ENCODE data around the gene OR2M4. TPM values are rescaled to one million over a fixed set of nuclear protein-coding genes. Genes with fewer than 3 reads are reported as not detected.
A peak's percentile ranks its signal among the peaks of the same experiment; 100 is the strongest.
"Not testable (repeated sequence)": the region's sequence is repeated elsewhere in the genome, so short reads cannot be mapped to it uniquely, and the experiment has no call there.

OR2M4 gene, protein sequence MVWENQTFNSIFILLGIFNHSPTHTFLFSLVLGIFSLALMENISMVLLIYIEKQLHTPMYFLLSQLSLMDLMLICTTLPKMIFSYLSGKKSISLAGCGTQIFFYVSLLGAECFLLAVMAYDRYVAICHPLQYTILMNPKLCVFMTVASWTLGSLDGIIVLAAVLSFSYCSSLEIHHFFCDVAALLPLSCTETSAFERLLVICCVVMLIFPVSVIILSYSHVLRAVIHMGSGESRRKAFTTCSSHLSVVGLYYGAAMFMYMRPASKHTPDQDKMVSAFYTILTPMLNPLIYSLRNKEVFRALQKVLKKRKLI
- total RNA-seq, result not detected in 2 replicates

DNA sequence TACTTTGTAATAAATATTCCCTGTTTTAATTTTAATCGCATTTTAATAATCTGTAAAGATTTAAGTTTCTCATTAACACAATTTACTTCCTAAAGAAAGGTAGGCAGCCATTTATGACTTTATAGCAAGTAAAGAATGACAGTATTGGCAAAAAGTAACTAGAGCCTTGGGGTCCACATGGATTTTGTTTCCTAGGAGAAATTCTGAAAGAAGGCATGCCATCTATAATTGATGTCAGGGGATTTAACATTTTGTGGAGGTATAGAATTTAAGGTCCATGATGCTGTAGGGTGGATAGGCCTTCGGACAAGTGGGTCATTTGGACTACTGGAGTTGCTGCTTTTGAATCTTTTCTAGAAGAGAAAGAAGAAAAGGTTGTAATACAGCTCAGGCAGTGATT, at the start of gene OR2M4:
Gene OR2M4, plus strand, starts transcription at position 301 of the 400 bp plus-strand sequence. CDS start 7,512 bp downstream, outside the sequence.
- DNase-seq (ENCODE audit: low read depth), result no peak

DNA sequence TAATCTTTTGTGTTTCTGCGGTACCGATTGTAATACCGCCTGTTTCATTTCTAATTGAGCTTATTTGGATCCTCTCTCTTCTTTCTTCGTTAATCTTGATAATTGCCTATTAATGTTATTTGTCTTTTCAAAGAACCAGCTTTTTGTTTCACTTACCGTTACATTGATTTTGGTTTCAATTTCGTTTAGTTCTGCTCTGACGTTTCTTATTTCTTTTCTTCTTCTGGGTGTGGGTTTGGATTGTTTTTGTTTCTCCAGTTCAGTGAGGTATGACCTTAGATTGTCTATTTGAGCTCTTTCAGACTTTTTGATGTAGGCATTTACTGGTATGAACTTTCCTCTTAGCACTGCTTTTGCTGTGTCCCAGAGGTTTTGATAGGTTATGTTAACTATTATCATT, 47.2 kb upstream of the OR2M4 start:
- no peak for DNase-seq (ENCODE audit: low read depth)

DNA sequence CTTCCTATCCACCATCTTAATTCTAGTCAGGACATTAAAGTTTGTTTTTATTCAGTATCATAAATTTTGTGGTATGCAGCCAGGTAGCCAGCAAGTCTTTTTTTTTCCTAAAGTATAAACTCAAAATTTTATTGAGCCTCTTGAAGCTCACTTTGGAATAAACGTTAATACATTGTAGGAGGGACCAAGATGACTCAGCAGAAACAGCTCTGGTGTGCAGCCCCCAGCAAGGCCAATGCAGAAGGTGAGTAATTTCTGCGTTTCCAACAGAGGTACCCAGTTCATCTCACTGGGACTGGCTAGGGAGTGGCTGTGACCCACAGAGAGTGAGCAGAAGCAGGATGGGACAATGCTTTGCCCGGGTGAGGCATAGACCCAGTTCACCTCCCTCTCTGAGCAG, 43.9 kb upstream of the OR2M4 start:
- DNase-seq (ENCODE audit: low read depth), result no peak

DNA sequence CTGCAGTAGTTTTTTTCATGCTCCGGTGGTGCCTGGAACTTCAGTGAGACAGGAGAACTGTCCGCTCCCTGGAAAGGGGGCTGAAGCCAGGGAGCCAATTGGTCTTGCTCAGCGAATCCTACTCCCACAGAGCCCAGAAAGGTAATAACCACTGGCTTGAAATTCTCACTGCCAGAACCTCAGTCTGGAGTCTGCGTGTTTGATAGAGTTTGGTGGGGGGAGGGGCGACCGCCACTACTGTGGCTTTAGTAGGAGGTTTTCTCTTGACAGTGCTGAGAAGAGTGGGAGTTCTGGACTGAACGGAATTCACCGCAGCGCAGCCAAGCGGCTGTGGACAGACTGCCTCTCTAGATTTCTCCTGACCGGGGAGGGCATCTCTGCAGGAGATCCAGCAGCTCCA, 42.2 kb upstream of the OR2M4 start:
- DNase-seq (ENCODE audit: low read depth), result no peak

DNA sequence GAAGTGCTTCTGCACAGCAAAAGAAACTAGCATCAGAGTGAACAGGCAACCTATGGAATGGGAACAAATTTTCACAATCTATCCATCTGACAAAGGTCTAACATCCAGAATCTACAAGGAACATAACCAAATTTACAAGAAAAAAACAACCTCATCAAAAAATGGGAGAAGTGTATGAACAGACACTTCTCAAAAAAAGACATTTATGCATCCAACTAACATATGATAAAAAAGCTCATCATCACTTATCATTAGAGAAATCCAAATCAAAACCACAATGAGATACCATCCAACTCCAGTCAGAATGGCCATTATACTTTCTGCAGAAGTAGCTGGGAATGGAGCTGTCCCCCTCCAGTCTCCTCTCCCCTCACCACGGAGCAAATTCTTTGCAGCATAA, 37.1 kb upstream of the OR2M4 start:
- no peak for DNase-seq (ENCODE audit: low read depth)

DNA sequence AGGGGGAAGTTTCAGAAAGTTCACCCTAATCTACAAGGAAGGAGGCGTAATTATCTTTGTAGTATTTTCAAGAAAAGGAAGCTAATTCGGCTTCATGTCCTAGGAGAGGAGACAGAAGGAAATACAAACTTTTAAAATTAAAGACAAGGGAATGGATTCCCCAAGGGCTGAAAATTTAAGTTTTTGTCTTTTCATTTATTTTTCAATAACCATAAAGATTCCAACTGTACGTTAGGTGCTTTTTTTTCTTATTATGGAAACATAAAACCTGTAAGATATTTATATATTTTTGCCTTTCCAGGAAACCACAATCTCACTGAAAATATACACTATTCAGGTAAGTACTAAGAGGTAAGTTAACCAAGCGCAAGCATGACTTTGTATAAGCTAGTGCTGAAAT, 34.3 kb upstream of the OR2M4 start, which contains the start of gene OR2M3:
Gene OR2M3, plus strand, starts transcription at position 301 of the 400 bp plus-strand sequence. CDS start 5,803 bp downstream, outside the sequence.
- no peak for DNase-seq (ENCODE audit: low read depth)

DNA sequence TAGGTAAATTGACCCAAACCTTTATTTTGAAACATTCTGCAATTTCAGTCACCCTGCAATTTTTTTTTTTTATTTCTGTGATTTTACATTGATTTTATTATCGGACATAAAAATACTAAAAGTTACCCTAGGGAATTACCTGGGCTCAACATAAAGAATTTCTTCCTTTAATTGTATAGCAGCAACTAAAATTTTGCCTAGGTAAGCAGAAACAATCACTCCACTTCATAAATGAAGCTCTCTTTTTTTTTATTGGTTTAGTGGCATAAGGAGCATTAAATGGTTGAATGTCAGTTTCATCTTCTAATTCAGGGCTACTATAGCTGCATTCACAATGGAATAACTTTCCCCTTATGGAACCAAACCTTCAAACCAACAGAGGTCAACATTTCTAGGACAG, 15.3 kb upstream of the OR2M4 start:
- DNase-seq (ENCODE audit: low read depth), result no peak

DNA sequence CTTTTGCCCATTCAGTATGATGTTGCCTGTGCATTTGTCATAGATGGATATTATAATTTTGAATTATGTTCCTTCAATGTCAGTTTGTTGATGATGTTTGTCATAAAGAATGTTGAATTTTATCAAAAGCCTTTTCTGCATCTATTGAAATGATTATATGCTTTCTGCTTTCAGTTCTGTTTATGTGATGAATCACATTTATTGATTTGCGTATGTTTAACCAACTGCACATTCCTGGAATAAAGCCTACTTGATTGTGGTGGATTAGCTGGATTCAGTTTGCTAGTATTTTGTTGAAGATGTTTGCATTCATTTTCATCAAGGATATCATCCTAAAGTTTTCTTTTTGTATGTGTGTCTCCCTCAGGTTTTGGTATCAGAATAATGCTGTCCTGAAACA, 5.7 kb upstream of the OR2M4 start:
- DNase-seq (ENCODE audit: low read depth), result no peak

DNA sequence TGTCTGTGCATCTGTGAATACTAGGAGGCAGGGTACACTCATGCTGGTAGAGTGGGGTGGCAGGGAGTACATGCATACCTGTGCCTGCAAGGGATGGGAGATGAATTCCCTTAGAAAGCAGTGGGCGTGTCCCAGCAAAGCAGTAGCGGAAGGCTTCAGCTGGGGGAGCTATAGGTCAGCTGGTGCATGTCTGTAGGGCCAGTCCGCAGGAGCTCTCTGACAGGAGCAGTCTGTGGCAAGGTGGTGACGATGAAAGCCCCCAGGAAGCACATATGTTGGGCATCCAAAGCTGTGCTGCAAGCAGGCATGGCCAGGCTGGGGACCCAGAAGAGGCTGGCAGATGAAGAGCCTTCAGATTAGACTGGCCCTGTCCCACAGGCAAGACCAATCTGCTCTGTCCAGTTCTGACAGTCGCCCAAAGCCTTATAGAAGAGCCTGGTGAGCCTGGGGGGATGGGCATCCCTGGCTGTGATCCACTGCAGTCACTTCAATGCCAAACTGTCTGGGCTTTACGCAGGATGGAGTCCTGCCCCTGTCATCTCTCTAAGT, 1.8 kb upstream of the OR2M4 start:
- no peak for DNase-seq (ENCODE audit: low read depth)

DNA sequence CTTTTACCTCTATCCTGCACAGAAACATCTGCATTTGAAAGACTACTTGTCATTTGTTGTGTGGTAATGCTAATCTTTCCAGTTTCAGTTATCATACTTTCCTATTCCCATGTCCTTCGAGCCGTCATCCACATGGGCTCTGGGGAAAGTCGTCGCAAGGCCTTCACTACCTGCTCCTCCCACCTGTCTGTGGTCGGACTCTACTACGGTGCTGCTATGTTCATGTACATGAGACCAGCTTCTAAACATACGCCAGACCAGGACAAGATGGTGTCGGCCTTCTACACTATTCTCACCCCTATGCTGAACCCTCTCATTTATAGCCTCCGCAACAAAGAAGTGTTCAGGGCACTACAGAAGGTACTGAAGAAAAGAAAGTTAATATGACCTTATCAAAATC, 8.3 kb downstream of the OR2M4 start:
- DNase-seq (ENCODE audit: low read depth), result no peak

DNA sequence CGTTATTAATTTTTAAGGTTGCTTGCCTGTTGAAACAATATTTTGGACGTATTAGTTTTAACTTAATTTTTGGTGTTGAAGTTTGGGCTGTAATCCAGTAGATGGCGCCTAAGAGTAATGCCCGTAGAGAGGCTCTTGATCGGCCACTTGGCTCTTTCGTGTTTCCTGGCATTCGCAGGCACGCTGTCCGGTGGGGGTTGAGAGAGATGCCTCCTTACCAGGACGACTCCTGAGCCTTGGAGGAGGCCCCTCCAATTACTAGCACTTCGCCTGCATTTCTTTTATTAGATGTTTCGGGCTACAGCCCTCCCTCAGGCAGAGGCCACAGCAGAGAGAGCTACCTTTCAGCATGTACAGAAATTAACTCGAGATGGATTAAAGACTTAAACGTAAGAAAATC, 12.0 kb downstream of the OR2M4 start:
- DNase-seq (ENCODE audit: low read depth), result peak; percentile 7

DNA sequence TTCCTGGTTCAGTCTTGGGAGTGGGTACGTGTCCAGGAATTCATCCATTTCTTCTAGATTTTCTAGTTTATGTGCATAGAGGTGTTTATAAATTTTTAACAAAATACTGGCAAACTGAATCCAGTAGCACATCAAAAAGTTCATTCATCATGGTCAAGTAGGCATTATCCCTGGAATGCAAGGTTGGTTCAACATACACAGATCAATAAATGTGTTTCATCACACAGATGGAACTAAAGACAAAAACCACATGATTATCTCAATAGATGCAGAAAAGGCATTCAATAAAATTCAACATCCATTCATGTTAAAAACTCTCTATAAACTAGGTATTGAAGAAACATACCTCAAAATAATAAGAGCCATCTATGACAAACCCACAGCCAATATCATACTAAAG, 28.1 kb downstream of the OR2M4 start:
- DNase-seq (ENCODE audit: low read depth), result not testable (repeated sequence)

DNA sequence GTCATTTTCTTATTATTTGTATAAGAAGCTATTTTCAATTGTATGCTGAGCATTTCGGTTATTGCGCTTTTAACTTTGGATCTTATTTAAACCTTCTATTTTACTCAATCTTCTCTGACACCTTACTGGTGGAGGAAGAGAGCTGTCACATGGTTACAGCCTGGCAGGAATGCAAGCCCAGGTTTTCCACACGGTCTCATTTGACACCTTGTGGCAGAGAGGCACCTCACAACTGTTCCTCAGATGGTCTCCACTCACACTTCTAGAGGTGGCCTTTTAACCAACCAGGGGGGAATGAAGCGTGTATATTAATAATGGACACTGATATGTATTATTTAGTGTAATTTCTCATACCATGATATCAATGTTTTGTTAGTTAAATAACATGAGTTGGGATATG, 37.0 kb downstream of the OR2M4 start:
- no peak for DNase-seq (ENCODE audit: low read depth)

DNA sequence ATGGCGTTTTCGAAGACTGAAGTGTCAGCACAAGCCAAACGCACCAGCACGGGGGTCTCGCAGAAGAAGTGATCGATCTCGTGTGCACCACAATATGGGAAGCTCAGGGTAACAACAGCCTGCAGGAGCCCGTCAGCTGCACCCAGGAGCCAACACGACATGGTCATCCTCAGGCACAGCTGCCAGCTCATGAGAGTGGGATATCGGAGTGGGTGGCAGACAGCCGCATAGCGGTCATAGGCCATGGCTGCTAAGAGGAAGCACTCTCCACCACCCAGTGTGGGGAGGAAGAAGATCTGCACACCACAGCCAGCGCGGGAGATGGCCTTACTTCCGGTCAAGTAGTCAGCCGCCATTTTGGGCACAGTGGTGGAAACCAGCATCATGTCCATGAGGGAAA, 42.0 kb downstream of the OR2M4 start:
- DNase-seq (ENCODE audit: low read depth), result not testable (repeated sequence)

DNA sequence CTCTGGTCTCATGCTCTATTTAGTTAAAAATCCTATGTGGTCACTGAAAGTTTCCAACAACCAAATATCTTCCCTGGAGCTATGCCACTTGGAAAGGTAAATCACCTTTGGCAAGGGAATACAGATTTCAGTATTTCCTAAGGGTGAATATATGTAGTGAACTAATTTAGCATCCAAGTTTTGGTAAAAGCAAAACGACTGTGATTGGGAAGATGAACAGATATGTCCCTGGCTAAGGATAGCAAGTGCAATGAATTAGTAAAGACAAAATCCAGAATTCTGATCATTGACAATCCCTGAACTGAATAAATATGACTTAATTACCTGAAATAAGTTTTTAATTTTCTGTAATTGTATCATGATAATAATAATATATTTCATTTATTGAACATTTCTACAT, 46.7 kb downstream of the OR2M4 start, which contains the start of gene OR2T33:
Gene OR2T33, minus strand, starts transcription at position 101 of the 400 bp plus-strand sequence. CDS start 4,162 bp downstream, outside the sequence.
- no peak for DNase-seq (ENCODE audit: low read depth)

DNA sequence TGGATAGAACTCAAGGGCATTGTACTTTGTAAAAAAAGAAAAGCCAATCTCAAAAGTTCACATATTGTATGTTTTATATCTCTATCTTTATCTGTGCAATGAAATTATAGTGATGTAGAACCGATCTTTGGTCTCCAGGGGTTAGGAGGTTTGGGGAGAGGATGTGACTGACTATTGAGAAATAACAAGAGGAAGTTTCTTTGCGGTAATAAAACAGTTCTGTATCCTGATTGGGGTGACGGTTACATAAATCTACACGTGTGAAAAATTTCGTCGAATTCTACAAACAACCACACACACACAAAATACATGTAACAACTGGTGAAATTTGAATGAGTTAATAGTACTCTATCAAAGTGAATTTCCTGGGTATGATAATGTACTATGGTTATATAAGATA, 57.2 kb downstream of the OR2M4 start:
- no peak for DNase-seq (ENCODE audit: low read depth)

Other genes with a start within 250 kb of the OR2M4 start
- 0.05 TPM in 1 of 2 replicates, not detected in the other for gene OR2L5, start 217.8 kb upstream of the OR2M4 start, total RNA-seq
- not detected in 2 replicates for gene OR2L2, start 201.3 kb upstream of the OR2M4 start, total RNA-seq
- gene OR2L3, start 184.6 kb upstream of the OR2M4 start, total RNA-seq, result not detected in 2 replicates
- gene OR2L13, start 136.2 kb upstream of the OR2M4 start, total RNA-seq, result not detected in 2 replicates
- not detected in 2 replicates for gene OR2M5, start 86.3 kb upstream of the OR2M4 start, total RNA-seq
- not detected in 2 replicates for gene OR2M2, start 56.6 kb upstream of the OR2M4 start, total RNA-seq
- gene OR2M3, start 34.2 kb upstream of the OR2M4 start, total RNA-seq, result not detected in 2 replicates
- gene OR2T33, start 46.6 kb downstream of the OR2M4 start, total RNA-seq, result not detected in 2 replicates
- gene OR2T12, start 72.0 kb downstream of the OR2M4 start, total RNA-seq, result not detected in 2 replicates
- gene OR2M7, start 93.2 kb downstream of the OR2M4 start, total RNA-seq, result not detected in 2 replicates
- gene OR14C36, start 117.4 kb downstream of the OR2M4 start, total RNA-seq, result not detected in 2 replicates
- not detected in 2 replicates for gene OR2T4, start 130.2 kb downstream of the OR2M4 start, total RNA-seq
- gene OR2T6, start 144.3 kb downstream of the OR2M4 start, total RNA-seq, result not detected in 2 replicates
- gene OR2T1, start 171.6 kb downstream of the OR2M4 start, total RNA-seq, result not detected in 2 replicates
- not detected in 2 replicates for gene OR2T2, start 214.2 kb downstream of the OR2M4 start, total RNA-seq
- not detected in 2 replicates for gene OR2T3, start 241.9 kb downstream of the OR2M4 start, total RNA-seq

Data from renal cortical epithelial cell (primary cell).